GM23338 (cell line): ENCODE measurements around the gene TMSB4X. TPM values are rescaled to one million over a fixed set of nuclear protein-coding genes. Genes with fewer than 3 reads are reported as not detected.

Experiments used
- ATAC-seq: fragments of 200-7000 bp; cut with Tn5 transposase; 3 replicates; pipeline ENCODE4 v1.9.1; 2020
- DNase-seq: peaks from one replicate; pipeline ENCODE4 v3.0.0-alpha.2; 2015; ENCODE audit warnings: low spot score
- H2AFZ ChIP-seq: fragments of 200-600 bp; sonication (generic); 2 replicates; pipeline ENCODE4 v1.8.0; 2016; ENCODE audit warnings: antibody characterized with exemption, mild to moderate bottlenecking, moderate library complexity
- H3F3A ChIP-seq: fragments of 200-600 bp; sonication (generic); replicated peaks from 2 replicates; pipeline ENCODE4 v1.8.0; 2017; ENCODE audit warnings: antibody characterized with exemption, mixed run types, low read depth
- H3K27ac ChIP-seq: fragments of 200-600 bp; sonication (generic); 2 replicates; pipeline ENCODE4 v1.6.1; 2016; ENCODE audit warnings: low read depth
- H3K27me3 ChIP-seq: fragments of 200-600 bp; sonication (generic); 2 replicates; pipeline ENCODE4 v1.8.0; 2016; ENCODE audit warnings: mild to moderate bottlenecking, mixed run types, moderate library complexity; ENCODE audit not compliant: insufficient read depth
- H3K36me3 ChIP-seq: fragments of 200-600 bp; sonication (generic); 2 replicates; pipeline ENCODE4 v1.8.0; 2016; ENCODE audit warnings: mild to moderate bottlenecking; ENCODE audit not compliant: insufficient read depth
- H3K4me1 ChIP-seq: fragments of 200-600 bp; sonication (generic); 2 replicates; pipeline ENCODE4 v1.8.0; 2016; ENCODE audit warnings: mild to moderate bottlenecking, moderate library complexity; ENCODE audit not compliant: insufficient read depth
- H3K4me2 ChIP-seq: fragments of 200-600 bp; sonication (generic); 2 replicates; pipeline ENCODE4 v1.7.1; 2017; ENCODE audit warnings: mixed run types
- H3K4me3 ChIP-seq: fragments of 200-600 bp; sonication (generic); 2 replicates; pipeline ENCODE4 v1.6.1; 2016; ENCODE audit warnings: mixed run types
- H3K79me2 ChIP-seq: fragments of 200-600 bp; sonication (generic); replicated peaks from 2 replicates; pipeline ENCODE4 v1.8.0; 2017; ENCODE audit warnings: mild to moderate bottlenecking; ENCODE audit not compliant: insufficient read depth
- H3K9me2 ChIP-seq: fragments of 200-600 bp; sonication (generic); 2 replicates; pipeline ENCODE4 v1.8.0; 2017; ENCODE audit not compliant: insufficient read depth
- H4K20me1 ChIP-seq: fragments of 200-600 bp; sonication (generic); replicated peaks from 2 replicates; pipeline ENCODE4 v1.8.0; 2017; ENCODE audit warnings: mild to moderate bottlenecking; ENCODE audit not compliant: insufficient read depth
- H3K27ac Mint-ChIP-seq: 2 replicates; pipeline ENCODE4 v1.8.0; 2020; ENCODE audit warnings: inconsistent platforms, mild to moderate bottlenecking, moderate library complexity, mixed read lengths
- H3K27me3 Mint-ChIP-seq: 3 replicates; pipeline ENCODE4 v1.8.0; 2022; ENCODE audit warnings: low read depth, mild to moderate bottlenecking, moderate library complexity, mixed read lengths, inconsistent platforms; ENCODE audit not compliant: insufficient read depth, poor library complexity
- H3K36me3 Mint-ChIP-seq: 3 replicates; pipeline ENCODE4 v1.8.0; 2021; ENCODE audit warnings: low read depth, mild to moderate bottlenecking, inconsistent platforms, moderate library complexity, mixed read lengths
- H3K4me1 Mint-ChIP-seq: 3 replicates; pipeline ENCODE4 v1.8.0; 2020; ENCODE audit warnings: mild to moderate bottlenecking, inconsistent platforms, mixed read lengths
- H3K4me3 Mint-ChIP-seq: 3 replicates; pipeline ENCODE4 v1.8.0; 2021; ENCODE audit warnings: moderate library complexity, mild to moderate bottlenecking, inconsistent platforms, mixed read lengths
- H3K9me3 Mint-ChIP-seq: 3 replicates; pipeline ENCODE4 v1.8.0; 2020; ENCODE audit warnings: moderate library complexity, mild to moderate bottlenecking, inconsistent platforms, mixed read lengths
- CREB1 ChIP-seq: fragments of 250-450 bp; sonication (Bioruptor Pico); IDR thresholded peaks from 2 replicates; pipeline ENCODE4 v1.5.0; 2020; ENCODE audit warnings: low read depth, mild to moderate bottlenecking, moderate library complexity
- CTCF ChIP-seq, 2 experiments: fragments of 200-600 bp in 1 of 2; sonication (generic) in 1 of 2; conservative IDR thresholded peaks; 2 replicates each; pipeline versions ENCODE4 v1.5.1 to v1.6.1; 2016 to 2017; ENCODE audit warnings: antibody characterized with exemption in 2 of 2, low read depth in 2 of 2, mild to moderate bottlenecking in 2 of 2, moderate library complexity in 1 of 2
- ETS1 ChIP-seq: IDR thresholded peaks from 2 replicates; pipeline ENCODE4 v1.6.1; 2016; ENCODE audit warnings: antibody characterized with exemption
- EZH2 ChIP-seq: fragments of 200-600 bp; sonication (generic); IDR thresholded peaks from one replicate; pipeline ENCODE4 v1.8.0; 2017; ENCODE audit warnings: antibody characterized with exemption, mild to moderate bottlenecking, low read depth; ENCODE audit not compliant: unreplicated experiment
- EZH2phosphoT487 ChIP-seq: fragments of 200-600 bp; sonication (generic); IDR thresholded peaks from one replicate; pipeline ENCODE4 v1.8.1; 2018; ENCODE audit warnings: antibody characterized with exemption; ENCODE audit not compliant: unreplicated experiment
- JUNB ChIP-seq: IDR thresholded peaks from one replicate; pipeline ENCODE4 v1.6.1; 2016; ENCODE audit warnings: antibody characterized with exemption; ENCODE audit not compliant: unreplicated experiment
- REST ChIP-seq: IDR thresholded peaks from one replicate; pipeline ENCODE4 v1.6.1; 2018; ENCODE audit warnings: antibody characterized with exemption; ENCODE audit not compliant: unreplicated experiment
- STAT1 ChIP-seq: IDR thresholded peaks from one replicate; pipeline ENCODE4 v1.6.1; 2016; ENCODE audit warnings: antibody characterized with exemption; ENCODE audit not compliant: unreplicated experiment
- ZNF114 ChIP-seq: fragments of 250-450 bp; sonication (Bioruptor Pico); IDR thresholded peaks from 2 replicates; pipeline ENCODE4 v1.5.0; 2020; ENCODE audit warnings: mild to moderate bottlenecking, moderate library complexity
- ZNF331 ChIP-seq: fragments of 250-450 bp; sonication (Bioruptor Pico); IDR thresholded peaks from 2 replicates; pipeline ENCODE4 v1.5.0; 2020; ENCODE audit warnings: low read depth, mild to moderate bottlenecking, moderate library complexity
- polyA plus RNA-seq: library from polyadenylated mRNA; unstranded; fragments of >200 nt; fragmentation: Nextera tagmentation; extraction: Ambion mirVana; gene quantifications from 2 replicates; pipeline ENCODE4 v1.2.1, GENCODE V29; 2016
- total RNA-seq: library from RNA; depleted of rRNA; stranded (reverse); fragments of >200 nt; shearing (Covaris generic); gene quantifications from 2 replicates; pipeline ENCODE4 v1.2.3, GENCODE V29; 2014

The TMSB4X gene
- total and polyA plus RNA-seq, 2 experiments from 2014 or later, result 999 to 6,191 TPM

GRCh38 chrX:12989461-12989860, 14.6 kb downstream of the TMSB4X start:
- Histone ChIP-seq H3K4me3 (no peak overlapping the region), H2AFZ (no peak overlapping the region), H3K9me2 (no peaks in the 10 kb centered on the region), H3K27ac (no peak overlapping the region), H3K79me2 (no peaks in the 10 kb centered on the region), H4K20me1 (no peaks in the 10 kb centered on the region), H3K36me3 (no peaks in the 10 kb centered on the region), H3F3A (no peaks in the 10 kb centered on the region), H3K4me1 (0 out of 2 replicates have a peak, but pooled peaks cover 5% of the 10 kb centered on the region), H3K27me3 (no peaks in the 10 kb centered on the region), H3K4me2 (no peak overlapping the region)
- ATAC-seq, result no peak
- TF ChIP-seq ZNF331 (CRISPR knock-in tag) (no peak), CTCF (conservative IDR thresholded peaks at IDR 0.05; ENCODE audit: low read depth in 2 of 2) (no peak), EZH2phosphoT487 (no peak), ZNF114 (CRISPR knock-in tag) (no peak), CREB1 (CRISPR knock-in tag) (no peak), REST (no peak), JUNB (no peak), ETS1 (no peak), EZH2 (no peak)
- peaks cover 6% of the 10 kb centered on the region; the same call in 2 of the 3 replicates for H3K9me3 Mint-ChIP-seq
- no peak for DNase-seq
- peaks cover 6% of the 10 kb centered on the region; the same call in 2 of the 3 replicates for H3K4me1 Mint-ChIP-seq
- H3K4me3 Mint-ChIP-seq, result no peak overlapping the region
- peaks cover 4% of the 10 kb centered on the region for H3K27me3 Mint-ChIP-seq
- peaks cover 12% of the 10 kb centered on the region for H3K36me3 Mint-ChIP-seq
- H3K27ac Mint-ChIP-seq, result no peak overlapping the region

GRCh38 chrX:12991575-12991974, 16.7 kb downstream of the TMSB4X start:
- no peak overlapping the region for H3K4me3 ChIP-seq
- H3K36me3 ChIP-seq, result no peaks in the 10 kb centered on the region
- Mint-ChIP-seq H3K27ac (no peak overlapping the region), H3K9me3 (peaks cover under 1% of the 10 kb centered on the region; the same call in 2 of the 3 replicates), H3K27me3 (peaks cover 4% of the 10 kb centered on the region), H3K4me1 (peaks cover 6% of the 10 kb centered on the region; the same call in 2 of the 3 replicates), H3K36me3 (peaks cover 7% of the 10 kb centered on the region; the same call in 2 of the 3 replicates), H3K4me3 (no peak overlapping the region)
- no peak overlapping the region for H3K4me2 ChIP-seq
- H3K4me1 ChIP-seq, result 0 out of 2 replicates have a peak, but pooled peaks cover 5% of the 10 kb centered on the region
- DNase-seq (no peak), ATAC-seq (no peak)
- no peaks in the 10 kb centered on the region for H3K79me2 ChIP-seq
- no peaks in the 10 kb centered on the region for H3F3A ChIP-seq
- no peaks in the 10 kb centered on the region for H4K20me1 ChIP-seq
- no peak overlapping the region for H2AFZ ChIP-seq
- no peak overlapping the region for H3K27ac ChIP-seq
- no peaks in the 10 kb centered on the region for H3K9me2 ChIP-seq
- no peaks in the 10 kb centered on the region for H3K27me3 ChIP-seq
- TF ChIP-seq CREB1 (CRISPR knock-in tag) (no peak), JUNB (no peak), STAT1 (no peak), EZH2phosphoT487 (no peak)
